ENCODE measurements around the gene GPS2. TPM values are rescaled to one million over a fixed set of nuclear protein-coding genes. Genes with fewer than 3 reads are reported as not detected.

The GPS2 gene
- total RNA-seq, 1 experiment from 2014 or later = 62.6 TPM

GRCh38 chr17:7322520-7323194 is 7.5 kb upstream of the GPS2 start:
- Histone ChIP-seq H3T11ph (ENCODE audit: low read length) (no peak overlapping the region), H2BK5ac (ENCODE audit: insufficient read length, low read length) (no peak overlapping the region), H2AFZ (ENCODE audit: low read length) (no peak overlapping the region), H4K91ac (ENCODE audit: insufficient read length, low read depth, low read length) (no peak overlapping the region), H3K4me2 (ENCODE audit: insufficient read depth, insufficient read length, low read length) (no peak overlapping the region), H4K8ac (replicated peaks; ENCODE audit: insufficient read length, low read depth, low read length) (no peak overlapping the region), H3K4ac (ENCODE audit: low read depth, low read length) (no peak overlapping the region), H3K56ac (ENCODE audit: insufficient read length, low read depth, low read length) (no peak overlapping the region), H3K9me3 (ENCODE audit: control insufficient read depth, low read depth, low read length) (no peaks in the 10 kb centered on the region), H3K4me1 (ENCODE audit: insufficient read depth, low read length) (no peaks in the 10 kb centered on the region), H4K20me1 (ENCODE audit: control insufficient read depth, insufficient read depth, insufficient read length) (no peaks in the 10 kb centered on the region), H3K27ac (ENCODE audit: insufficient read length, low read depth, low read length) (no peak overlapping the region), H3K23me2 (ENCODE audit: insufficient read length, low read depth, low read length, poor library complexity, severe bottlenecking) (no peaks in the 10 kb centered on the region), H2BK120ac (ENCODE audit: low read depth, low read length, poor library complexity, severe bottlenecking) (no peak overlapping the region), H3K9ac (ENCODE audit: extremely low read depth, insufficient read length, low read length) (no peak overlapping the region), H2BK20ac (ENCODE audit: low read depth, low read length, poor library complexity, severe bottlenecking) (no peak overlapping the region), H2AK5ac (ENCODE audit: insufficient read length, low read length) (no peak overlapping the region), H3K23ac (ENCODE audit: insufficient read length, low read depth, low read length) (no peak overlapping the region), H3K27me3 (ENCODE audit: insufficient read depth, low read length) (no peaks in the 10 kb centered on the region), H4K5ac (ENCODE audit: insufficient read length, low read depth, low read length) (no peak overlapping the region), H2BK12ac (ENCODE audit: insufficient read length, low read depth, low read length) (no peak overlapping the region), H2BK15ac (ENCODE audit: low read depth, low read length) (no peak overlapping the region), H3K79me1 (ENCODE audit: insufficient read depth, low read depth, low read length, poor library complexity, severe bottlenecking) (no peaks in the 10 kb centered on the region), H3K18ac (ENCODE audit: insufficient read length, low read depth, low read length) (no peak overlapping the region), H3K14ac (ENCODE audit: insufficient read depth, low read length) (no peak overlapping the region), H3K79me2 (ENCODE audit: insufficient read depth, low read length) (no peaks in the 10 kb centered on the region)
- TF ChIP-seq CTCF (conservative IDR thresholded peaks at IDR 0.05) = no peak
- H3K27me3 Mint-ChIP-seq (ENCODE audit: low read depth) = no peaks in the 10 kb centered on the region
- no peak overlapping the region for H3K4me3 Mint-ChIP-seq
- no peaks in the 10 kb centered on the region; a peak in 1 of 5 replicates for H3K9me3 Mint-ChIP-seq
- peaks cover 46 to 85% (median 78%) of the 10 kb centered on the region in 3 experiments; a peak in 6 of 7 replicates for H3K36me3 Mint-ChIP-seq (ENCODE audit: insufficient read depth in 1 of 3, low read depth in 3 of 3)
- H3K4me1 Mint-ChIP-seq = no peaks in the 10 kb centered on the region; a peak in 1 of 4 replicates
- no CpG with 5 or more reads among the region's 22 CpGs for WGBS (ENCODE audit: extremely low coverage, insufficient read length, low lambda C conversion rate)
- no peak overlapping the region for H3K27ac Mint-ChIP-seq
- no peak for DNase-seq

Data from H9 (cell line).